ENCODE data around the gene ZBTB4.

Gene ZBTB4

GRCh38 chr17:7429722-7430121, 49.7 kb downstream of the ZBTB4 start:
- H3K27ac ChIP-seq (ENCODE audit: low read depth, low read length) = no peak overlapping the region
- TF ChIP-seq CTCF (IDR thresholded peaks at IDR 0.05; ENCODE audit: insufficient read depth, low read length, poor library complexity, severe bottlenecking) (no peak), EZH2phosphoT487 (conservative IDR thresholded peaks at IDR 0.05; ENCODE audit: low read length) (no peak)
- no peaks in the 10 kb centered on the region for H3K27me3 ChIP-seq (ENCODE audit: low read length)
- no peaks in the 10 kb centered on the region for H3F3A ChIP-seq (ENCODE audit: insufficient read depth)
- no peak overlapping the region for H3K4me2 ChIP-seq (ENCODE audit: low read depth, low read length, poor library complexity, severe bottlenecking)
- no peaks in the 10 kb centered on the region for H3K79me2 ChIP-seq (ENCODE audit: insufficient read depth, low read length)
- H2AFZ ChIP-seq (ENCODE audit: low read depth, low read length, severe bottlenecking) = no peak overlapping the region
- no peaks in the 10 kb centered on the region for H3K9me3 ChIP-seq (ENCODE audit: insufficient read depth, low read length)
- no peaks in the 10 kb centered on the region for H3K36me3 ChIP-seq (ENCODE audit: low read length)
- no peak overlapping the region for H3K9ac ChIP-seq (ENCODE audit: low read length)
- H4K20me1 ChIP-seq (ENCODE audit: low read depth, low read length) = no peaks in the 10 kb centered on the region
- H3K9me2 ChIP-seq (replicated peaks; ENCODE audit: insufficient read depth, low read length) = no peaks in the 10 kb centered on the region
- H3K4me3 ChIP-seq (ENCODE audit: insufficient read depth, low read length, poor library complexity, severe bottlenecking) = no peak overlapping the region

- no peaks in the 10 kb centered on the region for H3K27me3 ChIP-seq (ENCODE audit: low read length)
- TF ChIP-seq EZH2phosphoT487 (conservative IDR thresholded peaks at IDR 0.05; ENCODE audit: low read length) (no peak), CTCF (IDR thresholded peaks at IDR 0.05; ENCODE audit: insufficient read depth, low read length, poor library complexity, severe bottlenecking) (no peak)
- no peak within 1 kb of the TSS for H3K9ac ChIP-seq (ENCODE audit: low read length)
Observed at GRCh38 chr17:7428557-7428956, 50.9 kb downstream of the ZBTB4 start, which contains the start of gene SPEM3. Gene SPEM3 (plus strand): TSS chr17:7428857. CDS start chr17:7428903, 46 bp downstream.

GRCh38 chr17:7427549-7427948, 51.9 kb downstream of the ZBTB4 start:
- TF ChIP-seq EZH2phosphoT487 (conservative IDR thresholded peaks at IDR 0.05; ENCODE audit: low read length) (no peak), CTCF (IDR thresholded peaks at IDR 0.05; ENCODE audit: insufficient read depth, low read length, poor library complexity, severe bottlenecking) (no peak)
- no peak overlapping the region for H3K9ac ChIP-seq (ENCODE audit: low read length)
- no peaks in the 10 kb centered on the region for H3K9me3 ChIP-seq (ENCODE audit: insufficient read depth, low read length)
- H3F3A ChIP-seq (ENCODE audit: insufficient read depth) = no peaks in the 10 kb centered on the region
- H3K27ac ChIP-seq (ENCODE audit: low read depth, low read length) = no peak overlapping the region
- no peaks in the 10 kb centered on the region for H3K36me3 ChIP-seq (ENCODE audit: low read length)
- no peaks in the 10 kb centered on the region for H3K27me3 ChIP-seq (ENCODE audit: low read length)
- H3K79me2 ChIP-seq (ENCODE audit: insufficient read depth, low read length) = no peaks in the 10 kb centered on the region
- no peak overlapping the region for H3K4me2 ChIP-seq (ENCODE audit: low read depth, low read length, poor library complexity, severe bottlenecking)
- no peak overlapping the region for H3K4me3 ChIP-seq (ENCODE audit: insufficient read depth, low read length, poor library complexity, severe bottlenecking)
- H2AFZ ChIP-seq (ENCODE audit: low read depth, low read length, severe bottlenecking) = no peak overlapping the region
- H4K20me1 ChIP-seq (ENCODE audit: low read depth, low read length) = no peaks in the 10 kb centered on the region
- H3K9me2 ChIP-seq (replicated peaks; ENCODE audit: insufficient read depth, low read length) = no peaks in the 10 kb centered on the region

More at GRCh38 chr17:7428557-7428956, 50.9 kb downstream of the ZBTB4 start, which contains the start of gene SPEM3:
- H3K4me3 ChIP-seq (ENCODE audit: insufficient read depth, low read length, poor library complexity, severe bottlenecking) = no peak within 1 kb of the TSS
- no peaks in the 10 kb centered on the region for H4K20me1 ChIP-seq (ENCODE audit: low read depth, low read length)
- H3F3A ChIP-seq (ENCODE audit: insufficient read depth) = no peaks in the 10 kb centered on the region
- H3K9me3 ChIP-seq (ENCODE audit: insufficient read depth, low read length) = no peaks in the 10 kb centered on the region
- no peaks in the 10 kb centered on the region for H3K36me3 ChIP-seq (ENCODE audit: low read length)
- H3K79me2 ChIP-seq (ENCODE audit: insufficient read depth, low read length) = no peaks in the 10 kb centered on the region
- H3K9me2 ChIP-seq (replicated peaks; ENCODE audit: insufficient read depth, low read length) = no peaks in the 10 kb centered on the region
- no peak within 1 kb of the TSS for H3K4me2 ChIP-seq (ENCODE audit: low read depth, low read length, poor library complexity, severe bottlenecking)
- no peak within 1 kb of the TSS for H3K27ac ChIP-seq (ENCODE audit: low read depth, low read length)
- no peak within 1 kb of the TSS for H2AFZ ChIP-seq (ENCODE audit: low read depth, low read length, severe bottlenecking)

Data from SU-DHL-6 (cell line).